ENCODE results near the gene TREM1.

GRCh38 chr6:41274256-41274655 lies 12.2 kb downstream of the TREM1 start:
- no peak for TF ChIP-seq POLR2A (IDR thresholded peaks at IDR 0.05)
- no peak for TF ChIP-seq POLR2AphosphoS5 (IDR thresholded peaks at IDR 0.05)

Measured in upper lobe of left lung (tissue), 4 donors.